HG03095 (cell line): ENCODE measurements around the gene TMEM225B.
"Not testable (repeated sequence)": the region's sequence is repeated elsewhere in the genome, so short reads cannot be mapped to it uniquely, and the experiment has no call there.

Source experiments
- ATAC-seq: cut with Tn5 transposase; IDR thresholded peaks from one replicate; pipeline ENCODE4 v1.9.1; 2021; ENCODE audit warnings: moderate library complexity; ENCODE audit not compliant: unreplicated experiment

TMEM225B gene

GRCh38 chr7:99597762-99598501, at the start of gene TMEM225B:
Gene TMEM225B (plus strand): TSS chr7:99598267. CDS start chr7:99604389, 6,122 bp downstream.
- no peak for ATAC-seq

DNA sequence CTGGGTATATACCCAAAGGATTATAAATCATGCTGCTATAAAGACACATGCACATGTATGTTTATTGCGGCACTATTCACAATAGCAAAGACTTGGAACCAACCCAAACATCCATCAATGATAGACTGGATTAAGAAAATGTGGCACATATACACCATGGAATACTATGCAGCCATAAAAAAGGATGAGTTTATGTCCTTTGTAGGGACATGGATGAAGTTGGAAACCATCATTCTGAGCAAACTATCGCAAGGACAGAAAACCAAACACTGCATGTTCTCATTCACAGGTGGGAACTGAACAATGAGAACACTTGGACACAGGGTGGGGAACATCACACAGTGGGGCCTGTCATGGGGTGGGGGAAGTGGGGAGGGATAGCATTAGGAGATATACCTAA, 48.5 kb upstream of the TMEM225B start:
- not testable (repeated sequence) for ATAC-seq

DNA sequence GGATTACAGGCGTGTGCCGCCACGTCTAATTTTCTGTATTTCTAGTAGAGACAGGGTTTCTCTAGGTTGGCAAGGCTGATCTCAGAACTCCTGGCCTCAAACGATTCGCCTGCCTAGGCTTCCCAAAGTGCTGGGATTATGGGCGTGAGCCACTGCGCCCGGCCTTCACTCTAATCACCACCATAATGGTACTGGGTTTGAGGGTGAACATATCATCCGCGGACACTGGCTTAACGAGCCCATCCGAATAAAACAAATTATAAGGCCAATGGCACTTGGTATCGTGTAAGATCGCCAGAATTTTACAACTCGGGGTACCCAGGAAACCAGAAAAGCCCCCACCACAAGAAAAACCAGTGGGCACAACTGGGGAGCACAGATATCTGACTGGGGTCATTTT, 46.7 kb upstream of the TMEM225B start:
- no peak for ATAC-seq

DNA sequence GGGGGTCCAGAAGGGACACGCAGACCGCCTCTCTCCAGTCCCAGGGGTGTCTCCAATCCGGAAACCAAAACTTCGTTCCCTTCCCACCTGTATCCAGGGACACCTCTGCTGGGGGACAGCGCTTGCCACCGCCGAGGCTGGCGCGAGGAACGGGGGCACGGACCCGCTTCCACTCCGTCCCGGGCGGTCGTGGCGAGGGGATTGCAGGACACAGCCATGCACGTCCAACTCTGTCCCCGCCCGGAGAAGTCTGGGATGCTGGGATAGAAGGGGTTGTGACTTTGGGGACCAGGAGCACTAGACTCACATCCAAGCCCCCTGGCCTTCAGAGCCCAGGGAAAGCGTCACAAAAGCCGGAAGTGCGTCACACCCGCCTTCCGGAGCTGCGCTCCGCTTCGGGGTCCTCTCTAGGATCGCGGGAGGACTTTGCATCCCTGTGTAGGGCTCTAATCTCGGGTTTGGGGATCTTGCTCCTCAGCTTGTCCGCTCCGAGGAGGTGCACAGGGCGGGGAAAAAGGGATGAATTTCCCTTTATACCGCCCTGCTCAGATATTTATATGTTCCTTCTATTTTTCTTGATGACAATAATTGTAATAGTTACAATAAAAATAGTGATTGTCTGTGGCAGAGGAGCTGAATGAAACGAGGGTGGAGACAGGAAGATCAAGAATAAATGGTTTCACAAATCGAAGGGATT, 46.2 kb upstream of the TMEM225B start, which contains the start of gene FAM200A:
Gene FAM200A (minus strand): TSS at position 348 of the 697 bp plus-strand sequence. CDS start 3,707 bp downstream, outside the sequence.
- peak; percentile 92 for ATAC-seq

GRCh38 chr7:99553039-99553438, 45.0 kb upstream of the TMEM225B start:
- no peak for ATAC-seq

DNA sequence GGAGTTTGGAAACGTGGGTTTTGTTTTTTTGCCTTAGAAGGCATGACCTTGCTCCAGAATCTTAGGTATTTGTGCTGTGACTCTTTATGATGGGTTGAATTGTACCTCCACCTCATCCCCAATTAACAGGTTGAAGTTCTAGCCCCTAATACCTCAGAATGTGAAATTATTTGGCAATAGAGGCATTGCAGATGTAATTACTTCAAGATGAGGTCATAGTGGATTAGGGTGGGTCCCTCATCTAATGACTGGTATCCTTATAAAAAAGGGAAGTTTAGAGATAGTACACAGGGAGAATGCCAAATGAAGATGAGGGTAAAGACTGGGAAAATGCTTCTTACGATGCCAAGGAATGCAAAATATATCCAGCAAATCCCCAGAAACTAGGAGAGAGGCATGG, 43.1 kb upstream of the TMEM225B start:
- no peak for ATAC-seq

DNA sequence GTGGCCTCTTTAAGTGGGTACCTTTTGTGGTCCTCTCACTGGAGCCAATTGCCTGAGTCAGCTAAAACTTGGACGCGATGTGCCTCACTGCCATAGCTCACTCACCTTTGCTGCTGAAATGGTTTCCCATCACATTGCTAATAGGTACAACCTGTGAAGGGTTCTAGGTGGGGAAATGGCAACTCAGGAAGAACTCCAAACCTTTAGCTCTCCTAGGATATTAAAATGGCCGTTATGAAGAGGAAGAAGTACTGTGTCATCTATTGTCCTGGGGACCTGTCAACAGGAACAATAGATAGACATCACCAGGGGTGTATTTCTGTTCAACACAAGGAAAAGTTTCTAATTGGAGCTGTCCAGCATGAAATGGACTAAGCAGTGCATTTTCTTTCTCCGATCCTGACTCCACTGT, 40.9 kb upstream of the TMEM225B start:
- ATAC-seq: no peak

GRCh38 chr7:99557940-99558305, 40.1 kb upstream of the TMEM225B start:
- ATAC-seq: peak; percentile 44

DNA sequence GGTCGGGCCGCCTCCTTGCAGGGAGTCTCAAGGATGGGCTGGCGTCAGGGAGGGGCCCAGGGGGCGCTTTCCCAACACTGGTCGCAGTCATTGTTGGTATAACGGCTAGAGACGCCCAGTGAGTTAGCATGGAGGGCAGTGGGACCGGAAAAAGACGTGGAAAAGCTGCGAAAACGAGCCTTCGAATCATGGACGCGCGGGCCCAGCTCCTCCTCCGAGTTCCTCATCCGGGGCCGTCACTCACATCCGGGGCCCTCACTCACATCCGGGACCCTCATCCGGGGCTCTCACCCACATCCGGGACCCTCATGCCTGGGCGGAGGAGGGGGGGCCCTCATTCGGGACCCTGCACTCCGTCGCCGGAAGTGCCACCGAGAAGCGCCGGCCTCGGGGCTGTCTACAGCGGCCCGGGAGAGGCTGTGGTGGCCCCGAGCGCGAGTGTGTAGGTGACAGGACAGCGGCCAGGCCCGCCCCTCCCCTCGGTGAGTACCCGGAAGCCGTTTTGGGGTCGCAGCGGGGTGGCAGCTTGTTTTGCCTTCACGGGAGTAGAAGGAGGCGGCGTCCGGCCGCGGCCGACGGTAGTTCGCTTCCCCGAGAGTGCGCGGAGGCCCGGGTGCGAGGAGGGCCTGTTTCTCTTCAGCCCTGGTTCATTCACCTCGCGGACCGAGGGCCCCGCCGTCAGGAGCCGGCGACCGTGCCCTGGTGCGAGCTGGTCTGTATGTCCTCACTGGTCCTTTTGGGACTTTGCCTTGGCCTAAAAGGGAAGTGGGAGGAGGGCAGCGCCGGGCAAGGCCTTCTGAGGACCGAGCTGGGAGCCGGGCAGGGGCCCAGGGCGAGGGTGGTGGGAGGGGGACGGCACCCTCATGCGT, 39.5 kb upstream of the TMEM225B start, which contains the start of gene ZNF655:
Gene ZNF655 (plus strand): TSS at position 337 of the 869 bp plus-strand sequence. CDS start 1,918 bp downstream, outside the sequence.
- peak; percentile 80 for ATAC-seq

DNA sequence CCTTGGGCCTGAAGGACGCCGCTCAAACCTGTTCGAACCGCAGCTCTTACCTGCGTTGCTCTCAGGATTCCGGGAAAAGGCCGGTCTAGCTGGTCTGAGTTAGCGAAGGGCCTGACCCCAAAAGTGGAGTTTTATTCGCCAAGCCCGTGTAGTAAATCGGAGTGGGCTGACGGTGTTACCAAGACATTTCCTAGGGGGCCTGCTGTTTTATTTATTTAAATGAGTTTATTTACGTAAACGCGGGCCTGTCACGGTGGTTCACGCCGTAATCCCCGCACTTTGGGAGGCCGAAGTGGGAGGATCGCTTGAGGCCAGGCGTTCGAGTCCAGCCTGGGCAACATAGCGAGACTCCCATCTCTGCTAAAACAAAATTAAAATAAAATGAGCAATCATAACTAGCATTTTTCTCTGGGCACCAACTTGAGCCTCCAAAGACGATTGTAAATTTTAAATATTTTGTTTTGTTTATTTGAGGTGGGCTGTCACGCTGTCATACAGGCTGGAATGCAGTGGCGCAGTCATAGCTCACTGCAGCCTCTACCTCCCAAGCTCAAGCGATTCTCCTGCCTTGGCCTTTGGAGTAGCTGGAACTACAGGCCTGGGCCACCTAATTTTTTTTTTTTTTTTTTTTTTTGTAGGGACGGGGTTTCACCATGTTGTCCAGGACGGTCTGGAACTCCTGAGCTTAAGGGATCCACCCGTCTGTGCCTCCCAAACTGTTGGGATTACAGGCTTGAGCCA, 38.7 kb upstream of the TMEM225B start:
- no peak for ATAC-seq

GRCh38 chr7:99560834-99561736, 37.0 kb upstream of the TMEM225B start:
- ATAC-seq: no peak

DNA sequence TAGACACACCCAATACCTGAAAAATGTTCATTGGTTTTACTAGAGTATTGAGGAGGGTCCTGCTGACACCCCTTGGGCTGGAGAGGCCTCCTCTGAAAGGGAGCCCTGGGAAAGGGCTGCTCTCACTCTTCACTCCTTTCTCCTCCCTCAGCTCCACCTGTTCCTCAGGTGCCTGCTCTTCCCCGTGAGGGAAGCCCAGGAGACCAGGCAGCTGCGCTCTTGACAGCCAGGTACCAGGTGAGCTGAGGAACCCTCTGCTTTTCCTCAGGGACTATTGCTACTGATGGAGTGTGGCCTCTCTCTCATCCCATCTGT, 36.4 kb upstream of the TMEM225B start:
- no peak for ATAC-seq

- no peak for ATAC-seq
Measured at GRCh38 chr7:99562114-99562784, 35.8 kb upstream of the TMEM225B start.

DNA sequence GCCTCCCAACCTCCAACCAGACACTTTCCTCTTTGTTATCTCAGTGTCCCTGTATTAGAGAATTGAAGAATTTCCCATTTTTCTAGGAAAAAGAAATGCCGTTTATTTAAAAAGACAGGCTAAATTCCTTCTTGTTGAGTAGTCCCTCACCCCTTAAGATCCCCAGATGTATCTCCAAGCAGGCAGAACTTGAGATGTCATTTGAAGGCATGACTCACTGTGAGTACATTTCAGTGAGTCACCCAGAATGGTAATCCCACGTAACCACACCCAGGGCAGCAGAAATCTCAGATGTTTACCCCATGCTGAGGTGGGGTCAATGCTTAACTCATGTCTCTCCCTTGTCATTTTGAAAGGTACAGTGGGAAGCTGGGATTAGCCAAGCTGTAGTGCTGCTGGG, 35.2 kb upstream of the TMEM225B start:
- ATAC-seq: no peak

DNA sequence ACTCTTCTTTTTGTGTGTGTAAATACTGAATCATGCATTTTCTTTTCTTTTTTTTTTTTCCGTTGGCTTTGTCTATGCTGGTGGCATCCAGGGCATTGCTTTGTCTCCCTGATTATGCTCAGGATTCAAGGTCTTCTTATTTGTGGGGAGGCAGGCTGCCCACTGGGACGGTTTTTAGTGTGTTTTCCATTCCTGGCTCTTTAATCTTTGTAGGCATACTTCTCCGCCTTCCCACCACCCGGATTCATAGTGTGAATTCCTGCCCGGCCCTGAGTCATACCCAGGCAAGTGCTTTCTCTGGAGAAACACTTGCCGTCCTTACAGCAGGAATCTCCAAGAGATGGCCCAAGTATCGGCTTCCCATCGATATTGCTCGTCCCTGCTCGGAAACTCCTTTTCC, 34.4 kb upstream of the TMEM225B start:
- ATAC-seq: no peak

DNA sequence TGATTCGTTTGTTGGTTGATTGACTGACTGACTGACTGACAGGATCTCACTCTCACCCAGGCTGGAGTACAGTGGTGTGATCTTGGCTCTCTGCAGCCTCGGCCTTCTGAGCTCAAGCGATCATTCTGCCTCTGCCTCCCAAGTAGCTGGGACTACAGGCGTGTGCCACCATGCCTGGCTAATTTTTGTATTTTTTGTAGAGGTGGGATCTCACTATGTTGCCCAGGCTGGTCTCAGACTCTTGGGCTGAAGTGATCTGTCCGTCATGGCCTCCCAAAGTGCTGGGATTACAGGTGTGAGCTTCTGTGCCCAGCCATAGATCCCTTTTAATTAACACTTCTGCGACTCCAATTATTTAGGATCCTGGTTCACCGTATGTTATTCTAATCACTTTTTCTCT, 29.3 kb upstream of the TMEM225B start:
- not testable (repeated sequence) for ATAC-seq

GRCh38 chr7:99571768-99572167, 26.3 kb upstream of the TMEM225B start:
- no peak for ATAC-seq

GRCh38 chr7:99573257-99573656, 24.8 kb upstream of the TMEM225B start:
- no peak for ATAC-seq

DNA sequence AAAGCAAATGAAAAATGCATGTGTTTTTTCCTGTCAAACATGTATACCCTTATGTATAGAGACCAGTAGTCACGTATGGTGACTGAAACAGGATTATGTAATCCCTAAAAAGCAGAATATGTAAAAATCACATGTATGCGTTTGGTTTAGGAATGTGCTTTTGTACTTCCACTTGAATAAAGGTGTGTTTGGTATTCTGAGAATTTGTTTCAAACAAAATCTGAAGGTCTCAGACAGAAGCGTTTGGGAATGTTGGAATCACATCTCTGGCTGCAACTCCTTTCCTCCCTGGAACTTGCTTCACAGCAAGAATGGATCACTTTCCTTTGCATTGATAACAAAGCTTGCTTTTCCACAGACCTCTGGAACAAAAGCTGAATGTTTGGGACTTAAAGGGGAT, 21.8 kb upstream of the TMEM225B start:
- no peak for ATAC-seq
